ENCODE results near the gene ADORA2A. TPM values are rescaled to one million over a fixed set of nuclear protein-coding genes. Genes with fewer than 3 reads are reported as not detected.
A peak's percentile ranks its signal among the peaks of the same experiment; 100 is the strongest.

Gene ADORA2A
- total RNA-seq, 1 experiment from 2014 or later, result 0.96 TPM

- Mint-ChIP-seq H3K36me3 (ENCODE audit: insufficient read depth, unreplicated experiment) (peaks cover 20% of the 10 kb centered on the region), H3K27ac (ENCODE audit: low read depth, unreplicated experiment) (peak overlapping the region; percentile 4), H3K27me3 (ENCODE audit: insufficient read depth, unreplicated experiment) (no peaks in the 10 kb centered on the region), H3K9me3 (ENCODE audit: unreplicated experiment) (no peaks in the 10 kb centered on the region), H3K4me3 (ENCODE audit: unreplicated experiment) (no peak overlapping the region), H3K4me1 (ENCODE audit: insufficient read depth, unreplicated experiment) (peaks cover 16% of the 10 kb centered on the region)
- DNase-seq (ENCODE audit: unreplicated experiment), result peak; percentile 88
- POLR2A ChIA-PET, result interaction anchor here (0.6 to 1.4 kb wide), 2 partner anchors 14 to 202 kb away, joined by 3 read pairs; no protein-coding TSS in a partner anchor
- no TSS peak for BruUV-seq (replicated peaks)
- TF ChIP-seq CTCF (IDR thresholded peaks at IDR 0.05; ENCODE audit: unreplicated experiment), result no peak
- CTCF ChIA-PET, result interaction anchor here (0.7 to 1.9 kb wide), 2 partner anchors 23 to 120 kb away, joined by 3 to 9 read pairs; no protein-coding TSS in a partner anchor
- intact Hi-C loops (cut with micrococcal nuclease), result no loop called here
These were observed 24.8 kb upstream of the ADORA2A start for GRCh38 chr22:24402460-24403192.

GRCh38 chr22:24403346-24403745 is 24.1 kb upstream of the ADORA2A start:
- ChIA-PET POLR2A (interaction anchor here (1.4 kb wide), 1 partner anchor 14 kb away, joined by 3 read pairs; no protein-coding TSS in a partner anchor), CTCF (interaction anchor here (1.9 kb wide), 1 partner anchor 120 kb away, joined by 9 read pairs; no protein-coding TSS in a partner anchor)

GRCh38 chr22:24404561-24405275 is 22.7 kb upstream of the ADORA2A start:
- ChIA-PET POLR2A (no interaction called here), CTCF (interaction anchor here (0.5 to 0.7 kb wide), 3 partner anchors 27 to 135 kb away, joined by 3 read pairs; no protein-coding TSS in a partner anchor)
- no peak overlapping the region for H3K27ac Mint-ChIP-seq (ENCODE audit: low read depth, unreplicated experiment)
- H3K4me3 Mint-ChIP-seq (ENCODE audit: unreplicated experiment), result no peak overlapping the region
- peaks cover 16% of the 10 kb centered on the region for H3K4me1 Mint-ChIP-seq (ENCODE audit: insufficient read depth, unreplicated experiment)
- H3K36me3 Mint-ChIP-seq (ENCODE audit: insufficient read depth, unreplicated experiment), result peaks cover 18% of the 10 kb centered on the region
- no TSS peak for BruUV-seq (replicated peaks)
- no peaks in the 10 kb centered on the region for H3K27me3 Mint-ChIP-seq (ENCODE audit: insufficient read depth, unreplicated experiment)
- TF ChIP-seq CTCF (IDR thresholded peaks at IDR 0.05; ENCODE audit: unreplicated experiment), result no peak
- no peaks in the 10 kb centered on the region for H3K9me3 Mint-ChIP-seq (ENCODE audit: unreplicated experiment)
- intact Hi-C loops (cut with micrococcal nuclease), result no loop called here
- DNase-seq (ENCODE audit: unreplicated experiment), result no peak

More at GRCh38 chr22:24403346-24403745, 24.1 kb upstream of the ADORA2A start:
- peaks cover 16% of the 10 kb centered on the region for H3K4me1 Mint-ChIP-seq (ENCODE audit: insufficient read depth, unreplicated experiment)
- H3K4me3 Mint-ChIP-seq (ENCODE audit: unreplicated experiment), result no peak overlapping the region
- H3K27ac Mint-ChIP-seq (ENCODE audit: low read depth, unreplicated experiment), result no peak overlapping the region
- no peaks in the 10 kb centered on the region for H3K27me3 Mint-ChIP-seq (ENCODE audit: insufficient read depth, unreplicated experiment)
- intact Hi-C loops (cut with micrococcal nuclease), result no loop called here
- BruUV-seq (replicated peaks), result no TSS peak
- no peak for TF ChIP-seq CTCF (IDR thresholded peaks at IDR 0.05; ENCODE audit: unreplicated experiment)
- DNase-seq (ENCODE audit: unreplicated experiment), result no peak
- H3K36me3 Mint-ChIP-seq (ENCODE audit: insufficient read depth, unreplicated experiment), result peaks cover 18% of the 10 kb centered on the region
- no peaks in the 10 kb centered on the region for H3K9me3 Mint-ChIP-seq (ENCODE audit: unreplicated experiment)

- no peaks in the 10 kb centered on the region for H3K27me3 Mint-ChIP-seq (ENCODE audit: insufficient read depth, unreplicated experiment)
- peaks cover 18% of the 10 kb centered on the region for H3K36me3 Mint-ChIP-seq (ENCODE audit: insufficient read depth, unreplicated experiment)
- CTCF ChIA-PET, result interaction anchor here (0.6 to 1.6 kb wide), 2 partner anchors 116 kb away, joined by 3 to 7 read pairs; no protein-coding TSS in a partner anchor
- peaks cover 16% of the 10 kb centered on the region for H3K4me1 Mint-ChIP-seq (ENCODE audit: insufficient read depth, unreplicated experiment)
- no peak for TF ChIP-seq CTCF (IDR thresholded peaks at IDR 0.05; ENCODE audit: unreplicated experiment)
- H3K9me3 Mint-ChIP-seq (ENCODE audit: unreplicated experiment), result no peaks in the 10 kb centered on the region
- no peak overlapping the region for H3K27ac Mint-ChIP-seq (ENCODE audit: low read depth, unreplicated experiment)
- DNase-seq (ENCODE audit: unreplicated experiment), result no peak
- intact Hi-C loops (cut with micrococcal nuclease), result no loop called here
- no TSS peak for BruUV-seq (replicated peaks)
- H3K4me3 Mint-ChIP-seq (ENCODE audit: unreplicated experiment), result no peak overlapping the region
- POLR2A ChIA-PET, result no interaction called here
These were observed 21.6 kb upstream of the ADORA2A start for GRCh38 chr22:24405631-24406321.
